Measurements from ENCODE around the gene TULP4. TPM values are rescaled to one million over a fixed set of nuclear protein-coding genes. Genes with fewer than 3 reads are reported as not detected.
A peak's percentile ranks its signal among the peaks of the same experiment; 100 is the strongest.
"Not testable (repeated sequence)": the region's sequence is repeated elsewhere in the genome, so short reads cannot be mapped to it uniquely, and the experiment has no call there.

TULP4 gene
- total and polyA plus RNA-seq, 2 donors (not counting 1 experiment from before 2014, with no cell fraction given) = 12.0 to 90.0 TPM

- no peaks in the 10 kb centered on the region for H3K27me3 ChIP-seq (replicated peaks in 1 of 4; ENCODE audit: control extremely low read depth in 1 of 4, control insufficient read depth in 3 of 4, insufficient read depth in 4 of 4, low read length in 3 of 4)
- H3K9ac ChIP-seq (ENCODE audit: low read length) = no peak overlapping the region
- Mint-ChIP-seq H3K27me3 (no peaks in the 10 kb centered on the region), H3K4me3 (peak overlapping the region; percentile 53), H3K27ac (peak overlapping the region; percentile 62), H3K4me1 (peaks cover 60% of the 10 kb centered on the region), H3K9me3 (ENCODE audit: insufficient read depth) (peaks cover 4% of the 10 kb centered on the region)
- ATAC-seq (ENCODE audit: low read depth) = peak; percentile 22
- H3K27ac ChIP-seq (ENCODE audit: low read length in 2 of 2) = peak overlapping the region in 1 of 2 donors; percentile 42
- TF ChIP-seq CTCF (IDR thresholded peaks at IDR 0.05) = no peak
- no peak for TF ChIP-seq EZH2 (IDR thresholded peaks at IDR 0.05; ENCODE audit: borderline replicate concordance, insufficient read depth, low read depth, low read length, poor library complexity, severe bottlenecking)
- ChIA-PET CTCF (no interaction called here), POLR2A (interaction anchor here (1.0 kb wide), 1 partner anchor 10 kb away, joined by 3 read pairs; no protein-coding TSS in a partner anchor)
- H3K36me3 ChIP-seq (replicated peaks in 1 of 2; ENCODE audit: control extremely low read depth in 1 of 2, control insufficient read depth in 1 of 2, extremely low read depth in 1 of 2, insufficient read depth in 2 of 2, low read length in 1 of 2) = peaks cover 0 to 4% of the 10 kb centered on the region in 2 experiments
- H3K4me3 ChIP-seq (ENCODE audit: control extremely low read depth in 1 of 5, extremely low read depth in 1 of 5, insufficient read depth in 1 of 5, low read depth in 2 of 5, low read length in 4 of 5) = peak overlapping the region in 1 of 5 experiments; percentile 1
- peaks cover 1 to 20% (median 13%) of the 10 kb centered on the region in 3 donors for H3K9me3 ChIP-seq (ENCODE audit: control extremely low read depth in 1 of 3, control insufficient read depth in 2 of 3, insufficient read depth in 1 of 3, low read length in 2 of 3)
- H3K79me2 ChIP-seq (ENCODE audit: control insufficient read depth, insufficient read depth, low read length) = peaks cover 46% of the 10 kb centered on the region
- no CpG with 5 or more reads among the region's 1 CpG for WGBS (ENCODE audit: insufficient coverage)
- DNase-seq = peak; percentile 35
- peaks cover 48 to 53% of the 10 kb centered on the region in 2 donors for H3K4me1 ChIP-seq (ENCODE audit: control insufficient read depth in 2 of 2, insufficient read depth in 2 of 2, low read length in 2 of 2)
- no peaks in the 10 kb centered on the region for H4K20me1 ChIP-seq (ENCODE audit: control insufficient read depth, insufficient read depth, low read length, poor library complexity, severe bottlenecking)
- H3K4me2 ChIP-seq (replicated peaks; ENCODE audit: low read depth, low read length, poor library complexity, severe bottlenecking) = peak overlapping the region; percentile 42
- intact Hi-C loops (cut with micrococcal nuclease) = loop anchor here (5.0 to 10.0 kb wide), 2 partner anchors 34 to 352 kb away; partner anchors contain the start of gene DYNLT1
- no peak overlapping the region for H2AFZ ChIP-seq (ENCODE audit: insufficient read depth, low read depth, low read length, poor library complexity, severe bottlenecking)
Observed at GRCh38 chr6:158293122-158293521, 19.1 kb upstream of the TULP4 start.

- Histone ChIP-seq H3K79me2 (ENCODE audit: control insufficient read depth, insufficient read depth, low read length) (peaks cover 36% of the 10 kb centered on the region), H3K9me3 (ENCODE audit: control extremely low read depth in 1 of 3, control insufficient read depth in 2 of 3, insufficient read depth in 1 of 3, low read length in 2 of 3) (peaks cover 1 to 24% (median 13%) of the 10 kb centered on the region in 3 donors), H3K4me1 (ENCODE audit: control insufficient read depth in 2 of 2, insufficient read depth in 2 of 2, low read length in 2 of 2) (peaks cover 32 to 35% of the 10 kb centered on the region in 2 donors)
- H3K27ac ChIP-seq (ENCODE audit: low read length in 2 of 2); H2AFZ ChIP-seq (ENCODE audit: insufficient read depth, low read depth, low read length, poor library complexity, severe bottlenecking); CTCF ChIA-PET; H3K4me3 ChIP-seq (ENCODE audit: control extremely low read depth in 1 of 5, extremely low read depth in 1 of 5, insufficient read depth in 1 of 5, low read depth in 2 of 5, low read length in 4 of 5); H3K27me3 Mint-ChIP-seq; H3K36me3 ChIP-seq (replicated peaks in 1 of 2; ENCODE audit: control extremely low read depth in 1 of 2, control insufficient read depth in 1 of 2, extremely low read depth in 1 of 2, insufficient read depth in 2 of 2, low read length in 1 of 2); H4K20me1 ChIP-seq (ENCODE audit: control insufficient read depth, insufficient read depth, low read length, poor library complexity, severe bottlenecking); H3K9me3 Mint-ChIP-seq (ENCODE audit: insufficient read depth); H3K27me3 ChIP-seq (replicated peaks in 1 of 4; ENCODE audit: control extremely low read depth in 1 of 4, control insufficient read depth in 3 of 4, insufficient read depth in 4 of 4, low read length in 3 of 4); ATAC-seq (ENCODE audit: low read depth); H3K4me3 Mint-ChIP-seq; H3K27ac Mint-ChIP-seq; DNase-seq; H3K9ac ChIP-seq (ENCODE audit: low read length); H3K4me2 ChIP-seq (replicated peaks; ENCODE audit: low read depth, low read length, poor library complexity, severe bottlenecking): not testable (repeated sequence)
- H3K4me1 Mint-ChIP-seq = peaks cover 44% of the 10 kb centered on the region
- POLR2A ChIA-PET = interaction anchor here (0.6 kb wide), 1 partner anchor 411 kb away, joined by 4 read pairs; no protein-coding TSS in a partner anchor
- intact Hi-C loops (cut with micrococcal nuclease) = loop anchor here (10.0 kb wide), 1 partner anchor 349 kb away; the partner anchor contains the start of gene DYNLT1
- no CpG with 5 or more reads among the region's 11 CpGs for WGBS (ENCODE audit: insufficient coverage)
Observed at GRCh38 chr6:158295976-158296853, 16.1 kb upstream of the TULP4 start.

- ATAC-seq (ENCODE audit: low read depth); H3K4me3 Mint-ChIP-seq; H3K27me3 Mint-ChIP-seq; H3K4me2 ChIP-seq (replicated peaks; ENCODE audit: low read depth, low read length, poor library complexity, severe bottlenecking); H3K4me3 ChIP-seq (ENCODE audit: control extremely low read depth in 1 of 5, extremely low read depth in 1 of 5, insufficient read depth in 1 of 5, low read depth in 2 of 5, low read length in 4 of 5); CTCF ChIA-PET; H3K27ac Mint-ChIP-seq; H3K9ac ChIP-seq (ENCODE audit: low read length); H3K36me3 ChIP-seq (replicated peaks in 1 of 2; ENCODE audit: control extremely low read depth in 1 of 2, control insufficient read depth in 1 of 2, extremely low read depth in 1 of 2, insufficient read depth in 2 of 2, low read length in 1 of 2); H3K9me3 Mint-ChIP-seq (ENCODE audit: insufficient read depth); H4K20me1 ChIP-seq (ENCODE audit: control insufficient read depth, insufficient read depth, low read length, poor library complexity, severe bottlenecking); POLR2A ChIA-PET; H3K27ac ChIP-seq (ENCODE audit: low read length in 2 of 2); DNase-seq; H3K27me3 ChIP-seq (replicated peaks in 1 of 4; ENCODE audit: control extremely low read depth in 1 of 4, control insufficient read depth in 3 of 4, insufficient read depth in 4 of 4, low read length in 3 of 4); H2AFZ ChIP-seq (ENCODE audit: insufficient read depth, low read depth, low read length, poor library complexity, severe bottlenecking): not testable (repeated sequence)
- peaks cover 29% of the 10 kb centered on the region for H3K79me2 ChIP-seq (ENCODE audit: control insufficient read depth, insufficient read depth, low read length)
- intact Hi-C loops (cut with micrococcal nuclease) = loop anchor here (10.0 kb wide), 1 partner anchor 348 kb away; the partner anchor contains the start of gene DYNLT1
- peaks cover 1 to 24% (median 13%) of the 10 kb centered on the region in 3 donors for H3K9me3 ChIP-seq (ENCODE audit: control extremely low read depth in 1 of 3, control insufficient read depth in 2 of 3, insufficient read depth in 1 of 3, low read length in 2 of 3)
- peaks cover 29 to 32% of the 10 kb centered on the region in 2 donors for H3K4me1 ChIP-seq (ENCODE audit: control insufficient read depth in 2 of 2, insufficient read depth in 2 of 2, low read length in 2 of 2)
- WGBS (ENCODE audit: insufficient coverage) = 100% methylated on average over 4 of the region's 7 CpGs
- H3K4me1 Mint-ChIP-seq = peaks cover 42% of the 10 kb centered on the region
Observed at GRCh38 chr6:158296854-158297324, 15.4 kb upstream of the TULP4 start.
